Osteoblast (primary cell): ENCODE results near the gene ELMO1. TPM values are rescaled to one million over a fixed set of nuclear protein-coding genes. Genes with fewer than 3 reads are reported as not detected.

Experiments used
- DNase-seq: peaks from one replicate; pipeline ENCODE4 v3.0.0; 2011; ENCODE audit warnings: low spot score, mixed read lengths; ENCODE audit not compliant: insufficient read length; ENCODE audit errors: missing footprints
- H2AFZ ChIP-seq: 2 replicates; pipeline ENCODE4 v1.6.0; 2011; ENCODE audit warnings: mild to moderate bottlenecking, low read length
- H3K27ac ChIP-seq: 2 replicates; pipeline ENCODE4 v1.5.1; 2011; ENCODE audit warnings: mild to moderate bottlenecking, low read depth, low read length, moderate library complexity
- H3K27me3 ChIP-seq: 2 replicates; pipeline ENCODE4 v1.6.0; 2012; ENCODE audit warnings: mild to moderate bottlenecking, control low read depth, inconsistent platforms, low read length, moderate library complexity; ENCODE audit not compliant: insufficient read depth
- H3K36me3 ChIP-seq: 2 replicates; pipeline ENCODE4 v1.5.1; 2011; ENCODE audit warnings: mild to moderate bottlenecking, low read length, control low read depth, moderate library complexity; ENCODE audit not compliant: insufficient read depth
- H3K4me1 ChIP-seq: 2 replicates; pipeline ENCODE4 v1.5.1; 2011; ENCODE audit warnings: mild to moderate bottlenecking, low read length, control low read depth, moderate library complexity; ENCODE audit not compliant: insufficient read depth
- H3K4me2 ChIP-seq: 2 replicates; pipeline ENCODE4 v1.6.0; 2011; ENCODE audit warnings: mild to moderate bottlenecking, low read length; ENCODE audit not compliant: insufficient read depth
- H3K4me3 ChIP-seq: fragments of 200-600 bp; sonication (generic); 3 replicates; pipeline ENCODE4 v1.5.1; 2012; ENCODE audit warnings: mild to moderate bottlenecking, low read length, inconsistent platforms; ENCODE audit not compliant: insufficient read depth
- H3K79me2 ChIP-seq: 2 replicates; pipeline ENCODE4 v1.6.0; 2012; ENCODE audit warnings: mild to moderate bottlenecking, low read length, control low read depth, inconsistent platforms; ENCODE audit not compliant: insufficient read depth
- H3K9me3 ChIP-seq: 2 replicates; pipeline ENCODE4 v1.5.1; 2011; ENCODE audit warnings: low read depth, low read length, control low read depth
- H4K20me1 ChIP-seq: 2 replicates; pipeline ENCODE4 v1.6.0; 2012; ENCODE audit warnings: mild to moderate bottlenecking, low read length, control low read depth; ENCODE audit not compliant: insufficient read depth
- CTCF ChIP-seq: IDR thresholded peaks from 2 replicates; pipeline ENCODE4 v1.5.1; 2011; ENCODE audit warnings: mild to moderate bottlenecking, low read depth, low read length, moderate library complexity; ENCODE audit errors: extremely low read depth
- total RNA-seq: library from RNA; depleted of rRNA; stranded (reverse); fragments of >200 nt; gene quantifications from 2 replicates; pipeline ENCODE4 v1.2.3, GENCODE V29; 2012

ELMO1 gene
- total RNA-seq, 1 donor: 2.2 TPM

GRCh38 chr7:37371755-37372154 is 76.9 kb downstream of the ELMO1 start:
- Histone ChIP-seq H3K36me3 (no peaks in the 10 kb centered on the region), H3K27me3 (no peaks in the 10 kb centered on the region), H2AFZ (no peak overlapping the region), H3K9me3 (peaks cover 2% of the 10 kb centered on the region), H3K27ac (no peak overlapping the region), H3K79me2 (no peaks in the 10 kb centered on the region), H3K4me2 (no peak overlapping the region), H3K4me3 (no peak overlapping the region), H4K20me1 (no peaks in the 10 kb centered on the region), H3K4me1 (no peaks in the 10 kb centered on the region)
- TF ChIP-seq CTCF: no peak
- no peak for DNase-seq

GRCh38 chr7:37369906-37370305 is 78.8 kb downstream of the ELMO1 start:
- Histone ChIP-seq H3K4me3 (no peak overlapping the region), H3K27me3 (no peaks in the 10 kb centered on the region), H3K4me1 (no peaks in the 10 kb centered on the region), H3K27ac (no peak overlapping the region), H4K20me1 (no peaks in the 10 kb centered on the region), H3K79me2 (no peaks in the 10 kb centered on the region), H3K36me3 (no peaks in the 10 kb centered on the region), H3K9me3 (peaks cover 3% of the 10 kb centered on the region), H2AFZ (no peak overlapping the region), H3K4me2 (no peak overlapping the region)
- no peak for DNase-seq
- TF ChIP-seq CTCF: no peak

- Histone ChIP-seq H3K4me1 (no peaks in the 10 kb centered on the region), H4K20me1 (no peaks in the 10 kb centered on the region), H3K4me3 (no peak overlapping the region), H3K27ac (no peak overlapping the region), H3K36me3 (no peaks in the 10 kb centered on the region), H3K4me2 (no peak overlapping the region), H3K9me3 (peaks cover 3% of the 10 kb centered on the region), H2AFZ (no peak overlapping the region), H3K79me2 (no peaks in the 10 kb centered on the region), H3K27me3 (no peaks in the 10 kb centered on the region)
- no peak for TF ChIP-seq CTCF
- DNase-seq: no peak
These were observed 80.1 kb downstream of the ELMO1 start for GRCh38 chr7:37368540-37368939.

- H2AFZ ChIP-seq: no peak overlapping the region
- no peak overlapping the region for H3K4me2 ChIP-seq
- H3K27ac ChIP-seq: no peak overlapping the region
These were observed 81.7 kb downstream of the ELMO1 start for GRCh38 chr7:37367010-37367409.

More at GRCh38 chr7:37367010-37367409, 81.7 kb downstream of the ELMO1 start:
- TF ChIP-seq CTCF: no peak
- Histone ChIP-seq H3K4me3 (no peak overlapping the region), H3K4me1 (no peaks in the 10 kb centered on the region), H3K79me2 (no peaks in the 10 kb centered on the region), H3K36me3 (no peaks in the 10 kb centered on the region), H3K9me3 (peaks cover 5% of the 10 kb centered on the region), H3K27me3 (no peaks in the 10 kb centered on the region), H4K20me1 (no peaks in the 10 kb centered on the region)
- no peak for DNase-seq
